Kidney tubule cell (primary cell): ENCODE data around the gene TRIM3.

Source experiments
- DNase-seq: peaks from one replicate; pipeline ENCODE4 v3.0.0-alpha.2; 2018; ENCODE audit warnings: low spot score

Gene TRIM3

GRCh38 chr11:6437993-6438392 lies 35.7 kb downstream of the TRIM3 start:
- DNase-seq = no peak

- no peak for DNase-seq
Observed at GRCh38 chr11:6437423-6437822, 36.3 kb downstream of the TRIM3 start.

- DNase-seq = no peak
Observed at GRCh38 chr11:6433998-6434660, 39.6 kb downstream of the TRIM3 start.

GRCh38 chr11:6431861-6432260 lies 41.9 kb downstream of the TRIM3 start:
- DNase-seq = peak; percentile 95

- DNase-seq = no peak
Observed at GRCh38 chr11:6427516-6427915, 46.2 kb downstream of the TRIM3 start.

GRCh38 chr11:6420677-6421076 lies 53.1 kb downstream of the TRIM3 start:
- no peak for DNase-seq

- DNase-seq = peak; percentile 49
Observed at GRCh38 chr11:6419009-6419631, 54.6 kb downstream of the TRIM3 start, which contains the start of gene APBB1. Gene APBB1, minus strand, starts transcription at chr11:6419094. Its CDS starts 7,747 bp downstream, at chr11:6411347.

- no peak for DNase-seq
Observed at GRCh38 chr11:6418557-6419008, 55.2 kb downstream of the TRIM3 start.

GRCh38 chr11:6417907-6418556 lies 55.7 kb downstream of the TRIM3 start:
- no peak for DNase-seq

- no peak for DNase-seq
Observed at GRCh38 chr11:6415797-6416196, 57.9 kb downstream of the TRIM3 start.

- DNase-seq = no peak
Observed at GRCh38 chr11:6414874-6415328, 58.8 kb downstream of the TRIM3 start.

- no peak for DNase-seq
Observed at GRCh38 chr11:6413791-6414201, 59.9 kb downstream of the TRIM3 start.

- DNase-seq = no peak
Observed at GRCh38 chr11:6411594-6412031, 62.1 kb downstream of the TRIM3 start.

- no peak for DNase-seq
Observed at GRCh38 chr11:6410695-6411430, 62.9 kb downstream of the TRIM3 start.

- no peak for DNase-seq
Observed at GRCh38 chr11:6406370-6406769, 67.4 kb downstream of the TRIM3 start.

GRCh38 chr11:6405846-6406245 lies 67.9 kb downstream of the TRIM3 start:
- no peak for DNase-seq

GRCh38 chr11:6405052-6405667 lies 68.6 kb downstream of the TRIM3 start:
- DNase-seq = no peak

GRCh38 chr11:6404342-6405051 lies 69.2 kb downstream of the TRIM3 start:
- peak; percentile 66 for DNase-seq

- DNase-seq = no peak
Observed at GRCh38 chr11:6403539-6403938, 70.2 kb downstream of the TRIM3 start.

GRCh38 chr11:6402561-6402981 lies 71.2 kb downstream of the TRIM3 start:
- no peak for DNase-seq

GRCh38 chr11:6402061-6402470 lies 71.7 kb downstream of the TRIM3 start:
- no peak for DNase-seq
